Motor neuron (in vitro differentiated cells): ENCODE measurements around the gene MYH3. TPM values are rescaled to one million over a fixed set of nuclear protein-coding genes. Genes with fewer than 3 reads are reported as not detected.

Experiments
- ATAC-seq, 8 experiments: fragments of 200-7000 bp; cut with Tn5 transposase; replicated peaks in 6 of 8; 2 replicates each; pipeline ENCODE4 v1.8.0; 2021; ENCODE audit warnings: mild to moderate bottlenecking in 8 of 8, moderate library complexity in 8 of 8
- H3K27ac ChIP-seq, 2 donors: fragments of 250-450 bp; sonication (Bioruptor Pico); 2 replicates each; pipeline ENCODE4 v1.9.0; 2021; ENCODE audit warnings: antibody characterized with exemption in 2 of 2, mild to moderate bottlenecking in 2 of 2, moderate library complexity in 1 of 2
- H3K4me1 ChIP-seq, 2 donors: fragments of 250-450 bp; sonication (Bioruptor Pico); replicated peaks in 1 of 2; 2 replicates each; pipeline ENCODE4 v1.6.1; 2021; ENCODE audit warnings: antibody characterized with exemption in 2 of 2, mild to moderate bottlenecking in 2 of 2, moderate library complexity in 1 of 2
- H3K4me3 ChIP-seq, 5 donors: fragments of 250-450 bp; sonication (Bioruptor Pico); 2 replicates each; pipeline ENCODE4 v1.9.0; 2021; ENCODE audit warnings: antibody characterized with exemption in 5 of 5, mild to moderate bottlenecking in 5 of 5, moderate library complexity in 4 of 5
- WGBS, 10 experiments: fragments of 450-650 bp; shearing (Covaris generic); methylation state at CpG; one replicate each; pipeline ENCODE4 v1.0.0; 2022; 5-methylcytosine and 5-hydroxymethylcytosine counted together
- in situ Hi-C, 9 experiments: fragments of 400-800 bp; cut with MboI; loops; one replicate each; pipeline ENCODE4 v1.15.0; 2021; ENCODE audit warnings: low sequenced_read_pairs in 9 of 9, low pct_unique_long_range_greater_than_20kb in 2 of 9; ENCODE audit not compliant: unreplicated experiment in 9 of 9
- total RNA-seq, 8 experiments: library from RNA; unstranded; fragments of 300-600 nt; gene quantifications; 2 replicates each; pipeline versions ENCODE4 v1.2.3 to v1.2.4, GENCODE V29; 2022

Gene MYH3
- total RNA-seq, 8 experiments from 2014 or later: 0.94 to 4.2 (median 1.6) TPM

- in situ Hi-C loops: loop anchor here in 8 of 9 experiments (25.0 kb wide), 5 partner anchors 286 to 886 kb away; partner anchors contain the start of gene RCVRN (in 4 of the 8)
- no peaks in the 10 kb centered on the region for H3K4me1 ChIP-seq
- 18 to 80% (median 33%) methylated on average over 1 to 8 of the region's 14 CpGs; no CpG with 5 or more reads in 1 of the 10 experiments for WGBS, 10 experiments
- H3K27ac ChIP-seq: no peak overlapping the region
- no peak for ATAC-seq
- no peak overlapping the region for H3K4me3 ChIP-seq
Observed at GRCh38 chr17:10622617-10623485, 34.3 kb downstream of the MYH3 start.

- 50 to 100% (median 74%) methylated on average over 1 to 6 of the region's 6 CpGs; no CpG with 5 or more reads in 2 of the 10 experiments for WGBS, 10 experiments
- Histone ChIP-seq H3K27ac (no peak overlapping the region), H3K4me3 (no peak overlapping the region), H3K4me1 (no peaks in the 10 kb centered on the region)
- no peak for ATAC-seq
- in situ Hi-C loops: loop anchor here in 8 of 9 experiments (25.0 kb wide), 5 partner anchors 284 to 884 kb away; partner anchors contain the start of gene RCVRN (in 4 of the 8)
Observed at GRCh38 chr17:10621397-10621796, 35.7 kb downstream of the MYH3 start.

GRCh38 chr17:10620823-10621222 is 36.3 kb downstream of the MYH3 start:
- in situ Hi-C loops: loop anchor here in 8 of 9 experiments (25.0 kb wide), 5 partner anchors 284 to 884 kb away; partner anchors contain the start of gene RCVRN (in 4 of the 8)
- ATAC-seq: no peak
- WGBS, 10 experiments: 17 to 60% (median 37%) methylated on average over 2 to 4 of the region's 4 CpGs; no CpG with 5 or more reads in 1 of the 10 experiments
- Histone ChIP-seq H3K4me1 (no peaks in the 10 kb centered on the region), H3K27ac (no peak overlapping the region), H3K4me3 (no peak overlapping the region)

- Histone ChIP-seq H3K4me1 (peaks cover 8 to 12% of the 10 kb centered on the region in 2 donors), H3K4me3 (no peak overlapping the region), H3K27ac (no peak overlapping the region)
- peak; percentile 81 to 95 (median 86) for ATAC-seq
- in situ Hi-C loops: loop anchor here (10.0 to 25.0 kb wide), 7 partner anchors 281 to 881 kb away; partner anchors contain the start of gene RCVRN (in 4 of the 9)
- 14 to 30% (median 20%) methylated on average over 2 to 5 of the region's 7 CpGs; no CpG with 5 or more reads in 5 of the 10 experiments for WGBS, 10 experiments
Observed at GRCh38 chr17:10618202-10618635, 38.9 kb downstream of the MYH3 start.

- in situ Hi-C loops: loop anchor here (10.0 to 25.0 kb wide), 7 partner anchors 280 to 880 kb away; partner anchors contain the start of gene RCVRN (in 4 of the 9)
- Histone ChIP-seq H3K4me1 (peaks cover 13 to 17% of the 10 kb centered on the region in 2 donors), H3K4me3 (no peak overlapping the region), H3K27ac (no peak overlapping the region)
- ATAC-seq: no peak
- WGBS, 10 experiments: 84 to 100% (median 93%) methylated on average over 3 to 6 of the region's 6 CpGs; no CpG with 5 or more reads in 6 of the 10 experiments
Observed at GRCh38 chr17:10617120-10617505, 40.0 kb downstream of the MYH3 start.

GRCh38 chr17:10616502-10617119 is 40.5 kb downstream of the MYH3 start:
- no peak overlapping the region for H3K4me3 ChIP-seq
- WGBS, 10 experiments: 20 to 100% (median 63%) methylated on average over 1 to 7 of the region's 9 CpGs; no CpG with 5 or more reads in 3 of the 10 experiments
- no peak overlapping the region for H3K27ac ChIP-seq
- in situ Hi-C loops: loop anchor here (10.0 to 25.0 kb wide), 7 partner anchors 279 to 879 kb away; partner anchors contain the start of gene RCVRN (in 4 of the 9)
- H3K4me1 ChIP-seq: peaks cover 13 to 17% of the 10 kb centered on the region in 2 donors
- peak in 4 of 8 experiments; percentile 12 to 75 (median 66) for ATAC-seq

- Histone ChIP-seq H3K27ac (no peak overlapping the region), H3K4me1 (peaks cover 13 to 17% of the 10 kb centered on the region in 2 donors), H3K4me3 (no peak overlapping the region)
- in situ Hi-C loops: loop anchor here (10.0 to 25.0 kb wide), 7 partner anchors 277 to 877 kb away; partner anchors contain the start of gene RCVRN (in 4 of the 9)
- WGBS, 10 experiments: 0 to 81% (median 48%) methylated on average over 1 to 5 of the region's 6 CpGs; no CpG with 5 or more reads in 3 of the 10 experiments
- peak; percentile 17 to 80 (median 72) for ATAC-seq
Observed at GRCh38 chr17:10614536-10615155, 42.5 kb downstream of the MYH3 start.

GRCh38 chr17:10613775-10614513 is 43.2 kb downstream of the MYH3 start:
- H3K4me1 ChIP-seq: peaks cover 13 to 17% of the 10 kb centered on the region in 2 donors
- peak overlapping the region; percentile 47 to 49 for H3K27ac ChIP-seq
- WGBS, 10 experiments: 0 to 86% (median 68%) methylated on average over 1 to 16 of the region's 16 CpGs; no CpG with 5 or more reads in 1 of the 10 experiments
- ATAC-seq: peak in 1 of 8 experiments; percentile 1
- in situ Hi-C loops: loop anchor here (10.0 to 25.0 kb wide), 7 partner anchors 277 to 877 kb away; partner anchors contain the start of gene RCVRN (in 4 of the 9)
- H3K4me3 ChIP-seq: no peak overlapping the region

GRCh38 chr17:10612957-10613744 is 44.0 kb downstream of the MYH3 start:
- in situ Hi-C loops: loop anchor here (10.0 to 25.0 kb wide), 7 partner anchors 276 to 876 kb away; partner anchors contain the start of gene RCVRN (in 4 of the 9)
- H3K4me1 ChIP-seq: peaks cover 13 to 17% of the 10 kb centered on the region in 2 donors
- H3K4me3 ChIP-seq: no peak overlapping the region
- peak overlapping the region; percentile 47 to 49 for H3K27ac ChIP-seq
- ATAC-seq: peak in 4 of 8 experiments; percentile 43 to 70 (median 59)
- WGBS, 10 experiments: 0 to 90% (median 66%) methylated on average over 2 to 6 of the region's 6 CpGs

GRCh38 chr17:10610884-10611283 is 46.2 kb downstream of the MYH3 start:
- peaks cover 13 to 19% of the 10 kb centered on the region in 2 donors for H3K4me1 ChIP-seq
- no peak overlapping the region for H3K4me3 ChIP-seq
- in situ Hi-C loops: loop anchor here (10.0 to 25.0 kb wide), 7 partner anchors 274 to 874 kb away; partner anchors contain the start of gene RCVRN (in 4 of the 9)
- 0 to 92% (median 79%) methylated on average over 1 to 8 of the region's 8 CpGs for WGBS, 10 experiments
- no peak overlapping the region for H3K27ac ChIP-seq
- no peak for ATAC-seq

GRCh38 chr17:10608244-10608643 is 48.9 kb downstream of the MYH3 start:
- in situ Hi-C loops: loop anchor here in 8 of 9 experiments (10.0 to 25.0 kb wide), 6 partner anchors 271 to 871 kb away; partner anchors contain the start of gene RCVRN (in 4 of the 8)

More at GRCh38 chr17:10608244-10608643, 48.9 kb downstream of the MYH3 start:
- ATAC-seq: peak in 5 of 8 experiments; percentile 42 to 94 (median 82)
- Histone ChIP-seq H3K4me1 (peaks cover 6 to 7% of the 10 kb centered on the region in 2 donors), H3K4me3 (no peak overlapping the region), H3K27ac (no peak overlapping the region)
- 14 to 80% (median 44%) methylated on average over 1 to 4 of the region's 5 CpGs; no CpG with 5 or more reads in 3 of the 10 experiments for WGBS, 10 experiments
